Non-pigmented ciliary epithelial cell (primary cell): ENCODE results near the gene GNB5.
A peak's percentile ranks its signal among the peaks of the same experiment; 100 is the strongest.
"Not testable (repeated sequence)": the region's sequence is repeated elsewhere in the genome, so short reads cannot be mapped to it uniquely, and the experiment has no call there.

ENCODE experiments used
- DNase-seq: peaks from one replicate; pipeline ENCODE4 v3.0.0-alpha.2; 2010; ENCODE audit warnings: low read depth

The GNB5 gene

GRCh38 chr15:52093539-52094510 lies 97.4 kb downstream of the GNB5 start:
- peak; percentile 66 for DNase-seq

- no peak for DNase-seq
Measured at GRCh38 chr15:52093167-52093538, 98.0 kb downstream of the GNB5 start.

- no peak for DNase-seq
Measured at GRCh38 chr15:52090193-52090592, 101.0 kb downstream of the GNB5 start.

DNA sequence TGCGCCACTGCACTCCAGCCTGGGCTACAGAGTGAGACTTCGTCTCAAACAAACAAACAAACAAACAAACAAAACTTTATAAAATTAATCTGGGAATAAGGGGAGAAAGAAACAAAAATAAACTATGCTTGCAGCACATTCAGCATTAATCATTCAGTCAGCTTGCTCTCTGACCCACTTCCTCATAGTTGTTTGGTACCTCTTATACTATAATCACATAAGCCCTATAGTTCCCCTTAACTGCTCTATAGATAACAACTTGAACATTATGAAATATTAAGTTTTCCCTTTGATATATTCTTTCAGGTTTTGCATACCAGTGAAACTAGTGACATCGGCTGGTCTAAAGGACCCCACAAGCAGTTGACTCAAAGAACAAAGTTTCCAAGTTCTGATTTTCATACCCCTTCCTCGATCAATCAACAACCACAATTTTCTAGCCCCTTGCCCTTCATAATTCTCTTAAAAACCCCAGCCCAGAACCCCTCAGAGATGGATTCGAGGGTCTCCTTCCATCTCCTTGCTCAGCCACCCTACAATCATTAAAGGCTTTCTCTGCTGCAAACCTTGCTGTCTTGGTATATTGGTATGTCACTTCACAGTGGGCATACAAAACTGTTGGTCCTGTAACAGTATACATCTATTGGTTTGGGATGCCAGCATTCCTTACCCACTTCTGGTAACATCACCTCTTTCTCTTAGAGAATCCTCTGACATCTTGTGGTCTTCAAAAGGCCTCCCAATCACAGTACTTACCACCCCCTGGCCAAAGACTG lies 105.0 kb downstream of the GNB5 start:
- no peak for DNase-seq

GRCh38 chr15:52085299-52085698 lies 105.9 kb downstream of the GNB5 start:
- DNase-seq, result no peak

DNA sequence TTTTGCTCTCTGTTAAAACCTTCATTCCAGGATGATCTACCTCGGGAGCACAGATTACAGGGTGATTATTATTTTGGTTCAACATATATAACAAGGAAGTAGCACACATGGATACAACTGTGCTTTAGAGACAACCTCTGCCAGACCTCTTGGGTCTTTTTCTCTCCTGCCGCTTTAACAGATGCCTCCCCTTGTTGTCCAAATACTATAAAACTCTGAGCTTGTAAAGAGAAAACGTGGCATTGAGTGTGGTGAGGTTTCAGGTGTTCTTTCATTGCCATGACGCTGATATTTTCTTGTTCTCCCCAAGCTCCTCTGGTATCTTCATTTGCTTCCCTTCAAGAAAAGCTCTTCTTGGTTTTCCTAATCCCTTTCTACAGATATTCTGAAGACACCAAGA lies 107.6 kb downstream of the GNB5 start:
- no peak for DNase-seq

GRCh38 chr15:52083037-52083359 lies 108.2 kb downstream of the GNB5 start:
- not testable (repeated sequence) for DNase-seq

- no peak for DNase-seq
Measured at GRCh38 chr15:52082197-52083036, 108.8 kb downstream of the GNB5 start.

DNA sequence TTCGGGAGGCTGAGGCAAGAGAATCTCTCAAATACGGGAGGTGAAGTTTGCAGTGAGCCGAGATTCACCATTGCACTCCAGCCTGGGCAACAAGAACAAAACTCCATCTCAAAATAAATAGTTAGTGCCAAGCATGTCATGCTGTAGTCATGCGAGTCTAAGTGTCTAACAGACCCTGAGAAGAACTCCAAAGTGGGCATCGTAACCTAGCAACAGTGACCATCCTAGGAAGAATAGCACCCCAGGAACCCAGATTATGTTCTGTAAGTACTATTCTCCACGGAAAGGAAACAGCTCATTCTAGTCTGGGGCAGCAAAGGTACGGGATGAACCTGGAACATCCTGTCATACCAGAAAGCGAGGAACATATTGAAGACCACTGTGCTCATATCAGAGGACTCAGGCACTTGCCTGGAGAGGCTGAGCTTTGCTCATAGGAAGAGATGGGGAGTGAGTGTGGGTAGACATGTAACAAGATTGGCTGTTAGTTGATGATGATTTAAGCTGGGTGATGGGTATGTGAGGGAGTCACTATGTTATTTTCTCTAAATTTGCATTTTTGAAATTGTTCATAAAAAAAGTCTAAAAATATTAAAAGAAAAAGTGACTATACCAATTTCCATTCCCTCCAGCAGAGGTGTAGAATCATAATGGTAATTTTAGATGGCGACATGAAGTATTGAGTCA lies 110.3 kb downstream of the GNB5 start:
- no peak for DNase-seq

DNA sequence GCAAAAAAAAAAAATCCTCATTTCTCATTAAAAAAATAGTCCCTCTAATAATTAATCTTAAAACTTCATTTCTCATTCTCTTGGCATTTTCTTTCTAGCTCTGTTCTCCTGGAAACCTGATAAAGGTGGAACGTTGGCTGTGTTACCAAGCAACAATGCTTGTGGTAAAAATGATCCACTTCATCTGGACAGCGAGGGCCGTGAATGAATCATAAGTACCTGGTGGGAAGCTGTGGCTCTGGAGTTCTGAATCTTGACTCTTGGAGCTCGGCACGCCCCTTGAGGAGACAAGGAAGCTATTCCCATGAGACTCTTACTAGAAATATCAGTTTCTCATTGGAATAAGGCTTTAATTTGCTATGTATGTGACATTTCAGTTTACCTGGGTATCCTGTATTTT lies 111.2 kb downstream of the GNB5 start:
- DNase-seq, result no peak

- no peak for DNase-seq
Measured at GRCh38 chr15:52078876-52079700, 112.1 kb downstream of the GNB5 start.

- DNase-seq, result no peak
Measured at GRCh38 chr15:52078197-52078875, 112.9 kb downstream of the GNB5 start.

DNA sequence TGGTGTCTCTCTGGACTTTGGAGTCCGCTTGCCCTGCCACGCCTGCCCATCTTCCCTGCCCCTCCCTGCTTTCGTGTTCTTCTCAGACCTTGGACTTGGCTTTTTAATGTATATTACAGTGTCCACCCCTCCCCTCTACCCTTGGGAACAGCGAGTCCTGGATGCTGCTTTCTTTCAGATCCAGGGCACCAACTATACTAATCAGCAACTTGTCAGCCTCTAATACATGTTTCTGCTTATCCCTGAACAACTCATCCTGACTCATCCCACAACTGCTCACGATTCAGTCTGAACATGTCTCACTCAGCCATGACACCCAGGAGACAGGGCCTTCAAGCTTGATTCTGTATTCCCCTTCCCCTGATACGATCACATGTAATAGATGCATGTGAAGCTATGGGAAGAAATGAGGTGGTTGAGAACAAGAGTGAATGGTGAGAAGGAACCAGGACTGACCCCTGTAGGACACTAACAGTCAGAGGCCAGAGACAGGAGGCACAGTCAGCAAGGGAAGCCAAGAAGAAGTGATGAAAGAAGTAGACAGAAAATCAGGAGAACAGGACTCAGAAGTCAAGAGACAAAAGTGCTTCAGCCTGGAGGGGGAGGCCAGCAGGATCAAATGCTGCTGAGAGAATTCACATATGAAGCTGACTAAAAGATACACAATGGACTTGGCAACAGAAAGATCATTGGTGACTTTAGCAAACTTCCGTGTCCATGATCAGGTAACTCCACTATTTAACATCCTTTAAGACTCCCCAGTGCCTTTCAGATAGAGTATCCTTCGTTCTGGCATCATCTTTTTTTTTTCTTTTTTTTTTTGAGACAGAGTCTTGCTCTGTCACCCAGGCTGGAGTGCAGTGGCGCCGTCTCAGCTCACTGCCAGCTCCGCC lies 114.1 kb downstream of the GNB5 start:
- DNase-seq, result no peak

GRCh38 chr15:52071570-52071969 lies 119.6 kb downstream of the GNB5 start:
- DNase-seq, result no peak

DNA sequence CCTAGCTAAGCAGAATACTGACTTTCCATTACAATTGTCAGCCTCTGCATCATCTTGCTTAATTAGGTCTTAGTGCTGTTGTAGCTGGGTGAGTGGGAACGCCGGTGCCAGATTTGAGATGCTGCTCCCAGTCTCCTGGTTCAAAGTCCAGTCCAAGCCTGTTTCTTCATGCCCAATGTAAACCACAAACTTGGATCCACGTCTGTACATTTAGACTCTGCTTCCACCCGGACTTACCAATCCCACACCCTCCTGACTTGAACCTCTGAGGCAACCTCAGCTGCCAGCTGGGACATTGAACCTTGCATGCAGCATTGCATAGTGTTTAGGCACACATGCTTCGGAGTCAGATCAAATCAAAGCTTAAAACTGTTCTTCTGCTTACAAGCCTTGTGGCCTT lies 121.6 kb downstream of the GNB5 start:
- DNase-seq, result no peak

DNA sequence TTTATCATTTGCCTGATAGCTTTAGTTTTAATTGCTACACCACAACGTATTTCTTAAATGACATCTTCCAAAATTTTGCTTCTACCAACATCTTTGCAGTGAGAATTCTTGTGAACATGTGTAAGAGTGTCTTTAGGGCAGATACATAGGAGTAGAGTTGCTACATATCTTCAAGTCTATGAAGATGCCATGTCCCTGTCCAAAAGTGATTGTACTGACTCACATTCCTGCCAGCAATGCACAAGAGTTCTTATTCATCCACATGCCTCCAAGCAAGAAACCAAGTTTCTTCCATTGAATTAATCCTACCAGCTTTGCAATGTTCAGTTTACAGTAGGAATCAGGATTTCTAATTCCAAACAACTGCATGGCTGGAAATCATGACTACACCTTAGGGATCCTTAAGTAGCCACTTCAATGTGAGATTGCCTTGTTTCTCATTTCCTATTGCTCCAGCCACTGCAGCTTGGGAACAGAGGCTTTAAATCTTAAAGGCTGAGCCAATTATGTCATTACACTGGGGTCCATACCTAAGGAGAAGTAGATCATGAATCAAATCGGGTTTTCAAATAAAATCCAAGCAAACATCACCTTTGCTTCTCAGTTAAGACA lies 123.1 kb downstream of the GNB5 start:
- no peak for DNase-seq

DNA sequence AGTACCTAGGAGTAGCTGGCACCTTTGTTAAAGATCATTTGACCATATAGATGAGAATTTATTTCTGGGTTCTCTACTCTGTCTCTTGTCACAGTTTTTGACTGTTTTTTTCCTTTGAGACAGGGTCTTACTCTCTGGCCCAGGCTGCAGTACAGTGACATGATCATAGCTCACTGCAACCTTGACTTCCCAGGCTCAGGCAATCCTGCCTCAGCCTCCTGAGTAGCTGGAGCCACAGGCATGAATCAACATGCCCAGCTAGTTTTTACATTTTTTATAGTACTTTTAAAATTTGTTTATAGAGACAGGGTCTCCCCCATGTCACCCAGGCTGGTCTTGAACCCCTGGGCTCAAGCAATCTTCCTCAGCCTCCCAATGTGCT lies 123.7 kb downstream of the GNB5 start:
- DNase-seq, result no peak

- no peak for DNase-seq
Measured at GRCh38 chr15:52066842-52067544, 124.2 kb downstream of the GNB5 start.
